ENCODE results near the gene ENDOV. TPM values are rescaled to one million over a fixed set of nuclear protein-coding genes. Genes with fewer than 3 reads are reported as not detected.

Gene ENDOV
- polyA plus RNA-seq (2013, experiment 1 of 2) = 32.5 TPM
- 25.2 TPM for polyA plus RNA-seq (2013, experiment 2 of 2)

DNA sequence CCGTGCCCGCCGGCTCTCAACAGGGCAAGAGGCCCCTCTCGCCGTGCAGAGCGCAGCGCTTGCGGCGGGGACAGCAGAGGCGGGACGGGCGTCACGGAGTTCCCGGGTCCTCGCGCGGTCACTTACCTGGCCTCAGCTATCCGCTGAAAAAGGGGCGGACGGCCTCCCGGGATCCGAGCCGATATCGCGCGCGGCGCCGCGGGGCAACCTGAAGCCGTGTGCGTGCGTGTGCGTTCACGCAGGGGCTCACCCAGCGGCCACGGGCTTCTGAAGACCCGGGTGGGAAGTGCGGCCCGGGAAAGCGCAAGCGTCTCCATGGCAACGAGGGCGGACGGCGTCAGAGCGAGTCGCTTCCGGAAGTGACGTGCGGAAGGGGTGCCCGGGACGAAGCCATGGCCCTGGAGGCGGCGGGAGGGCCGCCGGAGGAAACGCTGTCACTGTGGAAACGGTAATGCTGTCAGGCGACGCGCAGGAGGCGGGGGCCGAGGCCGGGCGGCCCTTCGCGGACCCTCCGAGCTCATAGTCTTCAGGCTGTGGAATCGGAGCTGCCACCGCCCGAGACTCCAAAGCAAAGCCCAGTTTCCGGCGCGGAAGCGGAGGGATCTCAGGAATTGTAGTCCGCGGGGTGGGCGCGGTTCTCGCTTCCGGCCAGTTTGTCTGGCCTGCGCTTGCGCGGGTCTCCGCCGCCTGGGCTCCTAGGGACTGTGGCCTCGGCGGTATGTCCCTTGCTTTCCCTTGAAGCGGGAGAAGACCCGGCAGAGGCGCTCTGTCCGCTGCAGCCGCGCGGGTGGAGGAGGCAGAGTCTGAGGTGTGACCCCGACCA, at the start of gene ENDOV:
ENDOV (plus strand) TSS at position 365 of the 823 bp plus-strand sequence; CDS start at position 393, 28 bp downstream.
- H3K9me3 ChIP-seq (ENCODE audit: control insufficient read depth, low read length) = no peaks in the 10 kb centered on the region
- peak within 1 kb of the TSS; percentile 97 for H3K27ac ChIP-seq (ENCODE audit: low read depth, low read length, severe bottlenecking)
- WGBS, 2 experiments (ENCODE audit: insufficient coverage in 2 of 2) = 0 to 1% methylated on average over 82 to 89 of the region's 97 CpGs
- H3K4me1 ChIP-seq (ENCODE audit: control insufficient read depth, insufficient read depth, low read length, poor library complexity, severe bottlenecking) = no peaks in the 10 kb centered on the region
- H3K4me3 ChIP-seq (ENCODE audit: extremely low read depth, insufficient read depth, low read length, poor library complexity, severe bottlenecking) = peak within 1 kb of the TSS; percentile 92
- peaks cover 21% of the 10 kb centered on the region for H3K36me3 ChIP-seq (ENCODE audit: control insufficient read depth, insufficient read depth, low read length)

- H3K4me1 ChIP-seq (ENCODE audit: control insufficient read depth, insufficient read depth, low read length, poor library complexity, severe bottlenecking) = no peaks in the 10 kb centered on the region
- 88 to 90% methylated on average over 7 to 11 of the region's 11 CpGs for WGBS, 2 experiments (ENCODE audit: insufficient coverage in 2 of 2)
- H3K27ac ChIP-seq (ENCODE audit: low read depth, low read length, severe bottlenecking) = no peak overlapping the region
- peaks cover 79% of the 10 kb centered on the region for H3K36me3 ChIP-seq (ENCODE audit: control insufficient read depth, insufficient read depth, low read length)
- no peak overlapping the region for H3K4me3 ChIP-seq (ENCODE audit: extremely low read depth, insufficient read depth, low read length, poor library complexity, severe bottlenecking)
- H3K9me3 ChIP-seq (ENCODE audit: control insufficient read depth, low read length) = no peaks in the 10 kb centered on the region
These were observed 49.0 kb upstream of the ENDOV start for GRCh38 chr17:80365983-80366382.

GRCh38 chr17:80367503-80367902, 47.5 kb upstream of the ENDOV start:
- Histone ChIP-seq H3K4me1 (ENCODE audit: control insufficient read depth, insufficient read depth, low read length, poor library complexity, severe bottlenecking) (no peaks in the 10 kb centered on the region), H3K27ac (ENCODE audit: low read depth, low read length, severe bottlenecking) (no peak overlapping the region)
- WGBS, 2 experiments (ENCODE audit: insufficient coverage in 2 of 2) = 90 to 91% methylated on average over 15 to 16 of the region's 17 CpGs

DNA sequence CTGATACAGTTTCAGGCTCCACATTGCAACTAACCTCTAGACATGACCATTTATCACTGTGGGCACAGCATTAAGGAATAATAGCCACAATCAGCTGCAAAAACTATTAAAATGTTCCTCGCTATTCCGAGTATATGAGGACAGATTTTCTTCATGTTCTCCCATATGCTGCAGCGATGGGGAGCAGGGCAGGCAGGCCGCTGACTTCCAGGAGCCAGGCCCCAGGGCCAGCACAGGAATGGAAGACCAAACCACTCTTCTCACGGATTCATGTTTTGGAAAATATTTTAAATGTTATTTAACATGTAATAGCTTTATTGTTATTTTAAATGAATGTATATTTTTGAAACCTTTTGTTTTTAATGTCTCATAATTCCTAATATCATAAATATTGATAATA, 43.8 kb upstream of the ENDOV start:
- Histone ChIP-seq H3K4me1 (ENCODE audit: control insufficient read depth, insufficient read depth, low read length, poor library complexity, severe bottlenecking) (no peaks in the 10 kb centered on the region), H3K27ac (ENCODE audit: low read depth, low read length, severe bottlenecking) (no peak overlapping the region), H3K36me3 (ENCODE audit: control insufficient read depth, insufficient read depth, low read length) (peaks cover 78% of the 10 kb centered on the region), H3K4me3 (ENCODE audit: extremely low read depth, insufficient read depth, low read length, poor library complexity, severe bottlenecking) (no peak overlapping the region), H3K9me3 (ENCODE audit: control insufficient read depth, low read length) (no peaks in the 10 kb centered on the region)
- WGBS, 2 experiments (ENCODE audit: insufficient coverage in 2 of 2) = 92 to 100% methylated on average over 4 of the region's 5 CpGs

More at GRCh38 chr17:80367503-80367902, 47.5 kb upstream of the ENDOV start:
- Histone ChIP-seq H3K9me3 (ENCODE audit: control insufficient read depth, low read length) (no peaks in the 10 kb centered on the region), H3K36me3 (ENCODE audit: control insufficient read depth, insufficient read depth, low read length) (peaks cover 81% of the 10 kb centered on the region), H3K4me3 (ENCODE audit: extremely low read depth, insufficient read depth, low read length, poor library complexity, severe bottlenecking) (no peak overlapping the region)

GRCh38 chr17:80372456-80372855, 42.5 kb upstream of the ENDOV start:
- no peaks in the 10 kb centered on the region for H3K4me1 ChIP-seq (ENCODE audit: control insufficient read depth, insufficient read depth, low read length, poor library complexity, severe bottlenecking)
- 93 to 97% methylated on average over 9 to 10 of the region's 11 CpGs for WGBS, 2 experiments (ENCODE audit: insufficient coverage in 2 of 2)
- H3K27ac ChIP-seq (ENCODE audit: low read depth, low read length, severe bottlenecking) = no peak overlapping the region
- peaks cover 87% of the 10 kb centered on the region for H3K36me3 ChIP-seq (ENCODE audit: control insufficient read depth, insufficient read depth, low read length)
- no peak overlapping the region for H3K4me3 ChIP-seq (ENCODE audit: extremely low read depth, insufficient read depth, low read length, poor library complexity, severe bottlenecking)
- no peaks in the 10 kb centered on the region for H3K9me3 ChIP-seq (ENCODE audit: control insufficient read depth, low read length)

DNA sequence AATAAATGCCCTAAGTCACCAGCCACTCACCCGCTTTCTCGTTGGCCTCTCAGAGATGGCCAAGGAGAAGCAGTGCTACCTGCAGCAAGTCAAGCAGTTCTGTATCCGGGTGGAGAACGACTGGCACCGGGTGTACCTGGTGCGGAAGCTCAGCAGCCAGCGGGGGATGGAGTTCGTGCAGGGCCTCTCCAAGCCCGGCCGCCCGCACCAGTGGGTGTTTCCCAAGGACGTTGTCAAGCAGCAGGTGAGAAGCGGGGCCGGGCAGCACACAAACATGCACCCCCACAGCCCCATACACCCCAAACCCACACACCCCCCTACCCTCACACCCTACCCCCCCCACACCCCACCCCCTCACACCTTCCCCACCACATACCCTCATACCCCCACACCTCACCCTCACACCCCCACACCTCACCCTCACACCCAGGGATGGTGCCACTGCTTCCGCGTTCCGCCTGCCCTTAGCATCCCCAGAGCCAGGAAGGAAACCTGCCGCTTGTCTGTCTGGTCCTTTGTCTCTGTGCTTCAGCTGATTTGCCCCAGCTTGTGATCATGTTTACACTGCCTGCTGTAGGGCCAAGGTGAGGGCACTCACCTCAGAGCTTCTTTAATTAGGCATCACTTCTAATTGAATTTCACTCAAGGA, 41.9 kb upstream of the ENDOV start:
- peaks cover 87% of the 10 kb centered on the region for H3K36me3 ChIP-seq (ENCODE audit: control insufficient read depth, insufficient read depth, low read length)
- WGBS, 2 experiments (ENCODE audit: insufficient coverage in 2 of 2) = 92 to 100% methylated on average over 12 to 15 of the region's 18 CpGs

GRCh38 chr17:80374039-80374731, 40.8 kb upstream of the ENDOV start:
- Histone ChIP-seq H3K27ac (ENCODE audit: low read depth, low read length, severe bottlenecking) (no peak overlapping the region), H3K4me3 (ENCODE audit: extremely low read depth, insufficient read depth, low read length, poor library complexity, severe bottlenecking) (no peak overlapping the region), H3K4me1 (ENCODE audit: control insufficient read depth, insufficient read depth, low read length, poor library complexity, severe bottlenecking) (no peaks in the 10 kb centered on the region), H3K36me3 (ENCODE audit: control insufficient read depth, insufficient read depth, low read length) (peaks cover 90% of the 10 kb centered on the region), H3K9me3 (ENCODE audit: control insufficient read depth, low read length) (no peaks in the 10 kb centered on the region)
- WGBS, 2 experiments (ENCODE audit: insufficient coverage in 2 of 2) = 96% methylated on average over 20 of the region's 22 CpGs

More for the DNA sequence above, 41.9 kb upstream of the ENDOV start:
- Histone ChIP-seq H3K4me3 (ENCODE audit: extremely low read depth, insufficient read depth, low read length, poor library complexity, severe bottlenecking) (no peak overlapping the region), H3K27ac (ENCODE audit: low read depth, low read length, severe bottlenecking) (no peak overlapping the region), H3K4me1 (ENCODE audit: control insufficient read depth, insufficient read depth, low read length, poor library complexity, severe bottlenecking) (no peaks in the 10 kb centered on the region), H3K9me3 (ENCODE audit: control insufficient read depth, low read length) (no peaks in the 10 kb centered on the region)

GRCh38 chr17:80374732-80375585, 40.0 kb upstream of the ENDOV start:
- H3K36me3 ChIP-seq (ENCODE audit: control insufficient read depth, insufficient read depth, low read length) = peaks cover 89% of the 10 kb centered on the region
- no peak overlapping the region for H3K4me3 ChIP-seq (ENCODE audit: extremely low read depth, insufficient read depth, low read length, poor library complexity, severe bottlenecking)
- WGBS, 2 experiments (ENCODE audit: insufficient coverage in 2 of 2) = 86% methylated on average over 13 of the region's 14 CpGs
- H3K4me1 ChIP-seq (ENCODE audit: control insufficient read depth, insufficient read depth, low read length, poor library complexity, severe bottlenecking) = no peaks in the 10 kb centered on the region
- no peaks in the 10 kb centered on the region for H3K9me3 ChIP-seq (ENCODE audit: control insufficient read depth, low read length)
- H3K27ac ChIP-seq (ENCODE audit: low read depth, low read length, severe bottlenecking) = no peak overlapping the region

DNA sequence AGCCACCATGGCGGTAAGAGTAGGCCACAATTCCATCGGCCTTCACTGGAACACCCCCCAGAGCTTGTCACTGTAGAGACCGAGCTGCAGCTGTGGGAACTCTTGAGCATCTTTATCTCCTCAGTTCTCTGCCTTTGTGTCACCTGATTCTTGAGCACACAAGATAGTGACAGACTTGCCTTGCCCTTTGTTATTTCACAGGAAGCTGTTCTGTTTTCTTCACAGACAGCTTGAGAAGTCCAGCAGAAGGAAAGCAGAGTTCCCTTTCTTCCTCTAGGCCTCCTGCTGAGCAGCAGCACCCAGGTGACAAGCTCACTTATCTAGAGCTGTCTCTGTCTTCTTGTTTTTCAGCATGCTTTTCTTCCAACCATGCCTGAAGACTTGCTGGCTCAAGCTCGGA, 38.4 kb upstream of the ENDOV start:
- Histone ChIP-seq H3K9me3 (ENCODE audit: control insufficient read depth, low read length) (no peaks in the 10 kb centered on the region), H3K36me3 (ENCODE audit: control insufficient read depth, insufficient read depth, low read length) (peaks cover 92% of the 10 kb centered on the region), H3K4me1 (ENCODE audit: control insufficient read depth, insufficient read depth, low read length, poor library complexity, severe bottlenecking) (no peaks in the 10 kb centered on the region), H3K4me3 (ENCODE audit: extremely low read depth, insufficient read depth, low read length, poor library complexity, severe bottlenecking) (no peak overlapping the region), H3K27ac (ENCODE audit: low read depth, low read length, severe bottlenecking) (no peak overlapping the region)
- 89 to 98% methylated on average over 4 of the region's 4 CpGs for WGBS, 2 experiments (ENCODE audit: insufficient coverage in 2 of 2)

- H3K27ac ChIP-seq (ENCODE audit: low read depth, low read length, severe bottlenecking) = no peak overlapping the region
- no peaks in the 10 kb centered on the region for H3K4me1 ChIP-seq (ENCODE audit: control insufficient read depth, insufficient read depth, low read length, poor library complexity, severe bottlenecking)
- no peak overlapping the region for H3K4me3 ChIP-seq (ENCODE audit: extremely low read depth, insufficient read depth, low read length, poor library complexity, severe bottlenecking)
- peaks cover 92% of the 10 kb centered on the region for H3K36me3 ChIP-seq (ENCODE audit: control insufficient read depth, insufficient read depth, low read length)
- no peaks in the 10 kb centered on the region for H3K9me3 ChIP-seq (ENCODE audit: control insufficient read depth, low read length)
- 95 to 99% methylated on average over 8 to 9 of the region's 9 CpGs for WGBS, 2 experiments (ENCODE audit: insufficient coverage in 2 of 2)
These were observed 37.2 kb upstream of the ENDOV start for GRCh38 chr17:80377798-80378197.

Measured in mesodermal cell (in vitro differentiated cells).